Activated T-cell treated with anti-CD3 and anti-CD28 coated beads, Interleukin-2, amount 50 U/mL, for 48 hours (primary cell): ENCODE results near the gene BACH2.
"Not testable (repeated sequence)": the region's sequence is repeated elsewhere in the genome, so short reads cannot be mapped to it uniquely, and the experiment has no call there.

Experiments used
- DNase-seq, 2 experiments: peaks; one replicate each; pipeline ENCODE4 v3.0.0-alpha.2; 2020

The BACH2 gene

GRCh38 chr6:90054193-90054592, 242.4 kb downstream of the BACH2 start:
- not testable (repeated sequence) for DNase-seq

DNA sequence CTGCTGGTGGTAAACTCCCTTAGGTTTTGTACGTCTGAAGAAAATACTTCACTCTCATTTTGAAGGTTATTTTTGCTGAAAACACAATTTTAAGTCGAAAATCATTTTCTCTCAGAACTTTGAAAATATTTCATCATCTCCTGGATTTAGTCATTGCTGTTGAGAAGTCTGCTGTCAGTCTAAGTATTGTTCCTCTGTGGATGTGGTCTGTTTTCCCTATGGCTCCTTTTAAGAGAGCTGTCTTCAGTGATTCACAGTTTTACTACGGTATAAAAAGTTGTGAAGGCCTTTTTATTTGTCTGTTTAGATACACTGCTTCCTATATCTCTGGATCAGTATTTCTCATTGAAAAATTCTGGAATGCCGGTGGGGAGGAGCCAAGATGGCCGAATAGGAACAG, 243.0 kb downstream of the BACH2 start:
- no peak for DNase-seq

DNA sequence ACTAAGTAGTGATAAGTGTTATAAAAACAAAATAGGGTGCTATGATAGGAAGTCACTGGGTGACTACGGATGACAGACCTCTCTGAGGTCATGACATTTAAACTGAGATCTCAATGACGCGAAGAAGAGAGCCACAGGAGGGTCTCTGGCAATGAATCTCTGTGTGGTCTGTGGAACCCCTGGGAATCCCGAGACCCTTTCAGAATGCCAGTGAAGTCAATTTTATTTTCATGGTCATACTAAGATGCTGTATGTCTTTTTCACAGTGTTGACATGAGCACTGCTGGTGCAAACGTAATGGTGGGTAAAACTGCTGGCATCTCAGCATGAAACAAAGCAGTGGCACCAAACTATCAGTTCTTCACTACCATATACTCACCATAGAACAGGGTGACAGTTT, 247.3 kb downstream of the BACH2 start:
- no peak for DNase-seq

DNA sequence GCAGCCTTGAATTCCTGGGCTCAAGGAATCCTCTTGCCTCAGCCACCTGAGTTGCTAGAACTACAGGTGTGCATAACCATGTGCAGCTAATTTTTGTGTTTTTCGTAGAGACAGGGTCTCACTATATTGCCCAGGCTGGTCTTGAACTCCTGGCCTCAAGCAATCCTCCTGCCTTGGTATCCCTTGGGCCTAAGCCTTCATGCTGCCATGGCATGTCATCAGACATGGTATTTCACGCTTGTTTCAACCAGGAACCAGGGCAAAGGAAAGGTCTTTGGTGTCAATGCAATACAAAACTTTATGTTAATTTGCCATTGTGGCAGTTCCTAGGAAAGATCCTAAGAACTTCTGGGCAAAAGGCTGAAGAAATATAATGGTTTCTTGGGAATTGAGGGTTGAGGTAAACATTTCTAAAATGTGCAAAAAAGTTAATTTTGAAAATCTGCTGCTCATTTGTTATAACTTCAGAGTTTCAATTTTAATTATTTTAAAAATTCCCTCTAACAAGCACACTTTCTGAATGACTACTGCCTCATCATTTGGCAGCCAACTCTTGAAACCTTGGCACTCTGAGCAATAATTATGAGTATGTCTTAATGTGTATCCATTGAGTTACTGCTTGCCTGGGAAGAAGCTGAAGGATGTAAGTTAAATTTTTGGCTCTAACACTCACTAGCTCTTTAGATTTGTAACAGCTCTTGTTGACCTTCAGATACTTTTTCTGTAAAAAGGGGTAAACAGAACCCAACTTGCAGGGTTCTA, 248.3 kb downstream of the BACH2 start:
- DNase-seq = no peak

GRCh38 chr6:90045535-90045934, 251.1 kb downstream of the BACH2 start:
- no peak for DNase-seq

GRCh38 chr6:90044833-90045381, 251.7 kb downstream of the BACH2 start:
- DNase-seq = no peak

- no peak for DNase-seq
These were observed 252.3 kb downstream of the BACH2 start for GRCh38 chr6:90044182-90044832.

DNA sequence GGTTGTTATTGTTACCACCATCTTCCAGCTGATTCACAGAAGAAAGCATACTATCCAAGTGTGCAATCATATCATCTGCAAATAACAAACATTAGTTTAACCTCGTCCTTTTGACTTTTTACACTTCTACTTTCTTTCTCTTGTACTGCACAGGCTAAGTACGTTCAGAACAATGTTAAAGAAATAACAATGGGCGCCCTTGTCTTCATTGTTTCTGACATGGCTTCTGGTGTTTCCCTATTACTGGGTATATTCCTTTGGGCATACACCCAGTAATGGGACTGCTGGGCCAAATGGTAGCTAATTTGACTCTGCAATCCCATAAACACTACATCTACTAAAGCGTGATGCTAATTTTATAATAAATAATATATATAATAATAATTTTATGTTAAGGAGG, 255.7 kb downstream of the BACH2 start:
- DNase-seq = no peak

DNA sequence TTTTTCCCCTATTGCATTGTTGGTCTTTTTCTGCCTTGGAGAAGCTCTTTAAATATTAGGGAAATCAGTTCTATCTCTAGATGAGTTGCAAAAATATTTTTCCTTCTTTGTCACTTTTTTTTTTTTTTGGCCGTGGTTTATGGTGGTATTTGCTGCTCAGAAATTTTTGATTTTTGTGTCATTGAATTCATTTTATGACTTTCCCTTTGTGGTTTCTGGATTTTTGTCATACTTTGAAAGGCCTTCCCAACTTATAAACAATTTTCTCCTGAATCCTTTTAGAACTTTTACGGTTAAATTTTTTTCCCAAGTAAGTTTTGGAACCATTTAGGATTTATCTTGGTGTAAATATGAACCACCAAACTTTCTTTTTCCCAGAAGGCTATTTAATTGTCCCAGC, 256.7 kb downstream of the BACH2 start:
- no peak for DNase-seq

DNA sequence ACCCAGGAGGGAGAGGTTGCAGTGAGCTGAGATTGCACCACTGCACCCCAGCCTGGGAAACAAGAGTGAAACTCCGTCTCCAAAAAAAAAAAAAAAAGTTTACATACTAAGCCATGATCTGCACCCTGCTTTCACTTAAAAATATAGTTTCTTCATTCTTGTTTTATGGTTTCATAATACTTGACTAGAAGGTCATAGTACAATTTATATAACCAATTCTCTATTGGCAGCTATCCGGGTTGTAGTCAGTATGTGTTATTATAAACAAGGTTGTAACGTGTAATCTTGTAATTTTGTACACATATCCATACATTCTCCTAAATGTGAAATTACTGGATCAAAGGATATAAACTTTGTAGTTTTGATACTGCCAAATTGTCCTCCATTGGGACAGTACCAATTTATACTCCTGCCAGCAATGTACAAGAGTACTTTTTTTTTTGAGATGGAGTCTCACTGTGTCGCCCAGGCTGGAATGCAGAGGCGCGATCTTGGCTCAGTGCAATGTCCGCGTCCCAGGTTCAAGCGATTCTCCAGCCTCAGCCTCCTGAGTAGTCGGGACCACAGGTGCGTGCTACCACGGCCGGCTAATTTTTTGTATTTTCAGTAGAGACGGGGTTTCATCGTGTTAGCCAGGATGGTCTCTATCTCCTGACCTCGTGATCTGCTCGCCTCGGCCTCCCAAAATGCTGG, 257.5 kb downstream of the BACH2 start:
- no peak for DNase-seq

DNA sequence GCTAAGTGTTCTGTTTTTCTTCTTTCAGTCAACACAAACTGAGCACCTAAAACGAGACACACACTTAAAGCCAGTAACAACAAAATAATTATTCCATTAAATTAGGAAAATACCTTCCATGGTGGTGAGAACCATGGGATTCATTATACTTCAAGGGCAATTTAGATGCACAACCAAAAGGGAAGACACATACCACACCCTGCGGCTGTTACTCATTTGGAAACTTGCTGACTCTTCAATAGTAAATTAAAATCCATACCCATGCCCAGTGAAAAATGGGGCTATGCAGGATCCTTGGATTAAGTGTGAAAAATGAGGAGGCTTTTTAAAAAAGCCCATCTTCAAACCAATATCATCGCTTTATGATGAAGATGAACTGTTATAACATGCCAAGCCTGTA, 259.7 kb downstream of the BACH2 start:
- DNase-seq = no peak

DNA sequence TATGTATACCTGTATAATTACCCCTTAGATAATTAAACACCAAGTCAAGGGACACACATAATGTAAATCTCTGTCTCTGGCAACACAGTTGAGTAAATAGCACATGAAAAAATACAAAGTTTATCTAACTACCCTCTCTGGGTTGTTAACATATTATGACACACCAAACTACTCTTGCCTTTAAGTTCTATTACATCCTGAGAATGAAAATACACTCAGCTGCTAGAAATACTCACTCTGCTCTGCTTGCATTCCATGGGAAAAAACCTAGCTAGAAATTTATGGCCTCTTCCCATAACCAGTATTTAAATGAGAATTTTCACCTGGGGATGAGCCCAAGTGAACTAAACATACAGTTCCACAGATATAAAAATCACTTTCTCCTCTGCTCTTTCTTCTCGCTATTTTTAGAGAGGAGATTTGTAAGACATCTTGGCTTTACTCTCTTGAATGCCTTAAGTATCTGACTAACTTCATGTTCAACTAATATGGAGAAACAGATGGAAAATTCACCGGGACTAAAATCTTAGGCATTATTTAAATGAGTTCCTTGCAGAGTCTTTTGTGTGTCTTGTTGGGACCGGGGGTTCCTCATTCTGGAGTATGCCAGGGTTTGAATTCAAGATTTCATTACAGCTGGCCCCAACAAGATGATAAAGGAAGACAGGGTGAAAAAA, 261.5 kb downstream of the BACH2 start:
- DNase-seq = no peak

- no peak for DNase-seq
These were observed 262.8 kb downstream of the BACH2 start for GRCh38 chr6:90033746-90034271.

DNA sequence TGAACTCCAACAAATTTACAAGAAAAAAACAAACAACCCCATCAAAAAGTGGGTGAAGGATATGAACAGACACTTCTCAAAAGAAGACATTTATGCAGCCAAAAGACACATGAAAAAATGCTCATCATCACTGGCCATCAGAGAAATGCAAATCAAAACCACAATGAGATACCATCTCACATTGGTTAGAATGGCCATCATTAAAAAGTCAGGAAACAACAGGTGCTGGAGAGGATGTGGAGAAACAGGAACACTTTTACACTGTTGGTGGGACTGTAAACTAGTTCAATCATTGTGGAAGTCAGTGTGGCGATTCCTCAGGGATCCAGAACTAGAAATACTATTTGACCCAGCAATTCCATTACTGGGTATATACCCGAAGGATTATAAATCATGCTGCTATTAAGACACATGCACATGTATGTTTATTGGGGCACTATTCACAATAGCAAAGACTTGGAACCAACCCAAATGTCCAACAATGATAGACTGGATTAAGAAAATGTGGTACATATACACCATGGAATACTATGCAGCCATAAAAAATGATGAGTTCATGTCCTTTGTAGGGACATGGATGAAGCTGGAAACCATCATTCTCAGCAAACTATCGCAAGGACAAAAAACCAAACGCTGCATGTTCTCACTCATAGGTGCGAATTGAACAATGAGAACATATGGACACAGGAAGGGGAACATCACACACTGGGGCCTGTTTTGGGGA, 264.0 kb downstream of the BACH2 start:
- not testable (repeated sequence) for DNase-seq

DNA sequence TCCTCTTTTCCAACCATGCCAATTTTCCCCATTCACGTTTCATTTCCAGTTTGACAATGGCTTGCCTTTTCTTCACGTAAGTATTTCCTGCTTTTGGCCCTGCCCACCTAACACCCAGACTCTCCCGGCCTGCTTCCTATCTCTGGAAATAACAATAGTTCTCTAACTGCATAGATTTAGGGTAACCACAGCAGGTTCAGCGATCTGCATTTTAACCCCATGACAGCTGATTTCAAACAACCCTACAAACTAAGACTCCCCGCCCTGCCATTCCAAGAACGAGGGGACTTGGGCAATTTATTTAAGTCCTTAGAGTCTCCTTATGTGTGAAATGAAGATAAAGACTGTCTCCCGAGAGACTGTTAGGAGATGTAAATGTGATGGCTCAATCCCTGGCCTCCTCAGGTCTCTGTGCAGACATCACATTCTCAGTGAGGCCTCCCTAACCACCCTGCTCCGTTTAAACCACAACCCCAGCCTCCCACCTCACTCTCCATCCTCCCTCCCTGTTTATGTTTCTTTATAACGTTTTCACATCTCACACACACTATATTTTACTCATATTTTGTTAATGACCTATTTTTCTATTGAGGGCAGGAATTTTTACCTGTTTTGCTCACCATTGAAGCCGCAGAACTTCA, 267.5 kb downstream of the BACH2 start:
- no peak for DNase-seq

DNA sequence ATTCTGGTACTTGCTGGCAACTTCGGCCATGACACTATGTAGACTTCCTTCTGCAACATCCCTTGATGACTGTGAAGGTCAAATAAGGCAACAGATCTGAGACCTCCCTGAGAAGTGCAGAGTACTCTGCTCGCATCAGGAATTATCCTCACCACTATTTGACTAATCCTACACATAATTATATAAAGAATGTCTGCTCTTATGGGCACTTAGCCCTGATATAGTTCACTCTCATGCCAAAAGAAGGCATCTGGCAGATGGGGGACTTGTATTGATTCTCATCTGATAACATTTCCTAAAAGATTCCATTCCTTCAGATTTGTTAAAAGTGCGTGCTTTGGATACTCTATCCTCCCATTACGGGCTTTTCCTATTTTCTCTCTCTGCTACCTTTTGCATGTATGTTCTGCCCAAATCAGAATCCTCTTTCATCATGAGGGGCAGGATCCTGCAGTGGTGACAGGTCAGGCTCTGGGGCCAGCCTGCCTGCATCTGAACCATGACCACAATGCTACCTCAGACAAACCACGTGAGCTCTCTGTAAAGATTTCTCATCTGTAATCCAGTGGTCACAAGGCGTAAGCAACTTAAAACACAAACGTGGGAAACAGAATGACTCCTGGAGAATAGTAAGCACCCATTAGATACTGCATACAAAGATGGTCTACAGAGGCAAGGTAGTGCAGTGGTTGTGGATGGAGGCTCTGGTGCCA, 268.4 kb downstream of the BACH2 start:
- no peak for DNase-seq

GRCh38 chr6:90026216-90026615, 270.4 kb downstream of the BACH2 start:
- no peak for DNase-seq

DNA sequence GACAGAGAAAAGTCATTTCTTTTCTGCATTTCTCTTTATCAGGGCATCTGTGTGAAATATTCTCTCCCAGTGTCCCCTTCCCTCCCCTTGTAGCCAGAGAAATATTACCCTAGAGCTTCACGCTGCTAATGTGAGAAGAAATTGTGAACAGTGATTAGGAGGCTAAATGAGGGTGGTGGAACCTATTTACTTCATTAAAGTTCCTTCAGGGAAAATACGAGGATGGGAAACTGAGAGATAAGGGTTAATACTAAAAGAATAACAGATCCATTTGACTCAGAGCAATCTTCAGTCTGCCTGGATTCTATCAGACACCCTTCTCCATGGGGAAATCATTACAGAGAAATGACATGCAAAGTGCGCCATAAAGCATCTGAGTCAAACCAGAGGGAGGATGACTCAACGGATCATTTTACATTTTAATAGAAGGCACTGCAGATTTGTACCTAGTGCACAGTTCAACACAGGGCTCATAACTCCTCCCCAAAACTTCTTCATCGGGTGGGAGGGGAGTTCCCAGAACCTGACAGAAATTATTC, 271.1 kb downstream of the BACH2 start:
- DNase-seq = peak in 1 of 2 experiments; percentile 61

GRCh38 chr6:90024633-90025032, 272.0 kb downstream of the BACH2 start:
- no peak for DNase-seq

DNA sequence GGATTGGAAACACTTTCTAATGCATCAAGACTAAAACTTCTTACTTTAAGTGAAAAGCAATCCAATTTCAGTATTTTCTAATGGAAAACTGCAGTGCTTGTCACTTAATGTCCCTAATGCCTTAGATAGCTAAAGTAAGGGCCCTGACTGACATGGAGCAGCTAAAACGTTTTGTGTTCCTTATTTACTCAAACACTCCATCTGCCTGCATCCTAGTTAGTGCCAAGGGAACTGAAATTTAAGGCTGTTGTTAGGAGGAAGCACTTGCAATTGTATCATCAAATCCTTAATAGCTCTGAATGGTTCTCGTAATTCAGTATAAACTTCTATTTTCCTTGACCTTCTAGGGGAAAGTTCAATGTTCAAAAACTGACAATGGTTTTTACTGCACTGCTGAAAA, 274.9 kb downstream of the BACH2 start:
- DNase-seq = no peak

GRCh38 chr6:90020746-90021145, 275.9 kb downstream of the BACH2 start:
- no peak for DNase-seq
